Measurements from ENCODE around the gene COX7A1. TPM values are rescaled to one million over a fixed set of nuclear protein-coding genes. Genes with fewer than 3 reads are reported as not detected.
"Not testable (repeated sequence)": the region's sequence is repeated elsewhere in the genome, so short reads cannot be mapped to it uniquely, and the experiment has no call there.

Gene COX7A1
- total RNA-seq (2022) (not detected in 2 replicates), Bru-seq, nascent RNA (not detected), BruChase-seq, experiment 1, labeled RNA remaining after a 6-hour chase (not detected), BruChase-seq, experiment 2, labeled RNA remaining after a 2-hour chase (not detected)
- long read RNA-seq = 0 reads

- peak within 1 kb of the TSS; percentile 17 for H3K27ac Mint-ChIP-seq (ENCODE audit: low read depth, unreplicated experiment)
Observed at GRCh38 chr19:36152352-36153091, at the start of gene COX7A1. TSS of gene COX7A1 (minus strand) at chr19:36152447. CDS start at chr19:36152407, 40 bp downstream.

GRCh38 chr19:36201684-36202083, 49.4 kb upstream of the COX7A1 start:
- intact Hi-C loops (cut with micrococcal nuclease) = no loop called here
- TF ChIP-seq CTCF (IDR thresholded peaks at IDR 0.05; ENCODE audit: unreplicated experiment) = no peak
- CTCF ChIA-PET = no interaction called here

More at GRCh38 chr19:36152352-36153091, at the start of gene COX7A1:
- H3K9me3 Mint-ChIP-seq (ENCODE audit: unreplicated experiment) = no peaks in the 10 kb centered on the region
- peaks cover 64% of the 10 kb centered on the region for H3K36me3 Mint-ChIP-seq (ENCODE audit: insufficient read depth, unreplicated experiment)
- DNase-seq (ENCODE audit: unreplicated experiment) = no peak
- no TSS peak for BruUV-seq (replicated peaks)
- intact Hi-C loops (cut with micrococcal nuclease) = no loop called here
- H3K4me3 Mint-ChIP-seq (ENCODE audit: unreplicated experiment) = no peak within 1 kb of the TSS
- H3K27me3 Mint-ChIP-seq (ENCODE audit: insufficient read depth, unreplicated experiment) = no peaks in the 10 kb centered on the region
- ChIA-PET CTCF (interaction anchor here (0.6 to 1.5 kb wide), 3 partner anchors 17 to 24 kb away, joined by 4 to 7 read pairs (median 7); no protein-coding TSS in a partner anchor), POLR2A (interaction anchor here (0.6 to 1.8 kb wide), 4 partner anchors 13 to 38 kb away, joined by 3 to 7 read pairs (median 3); partner anchors contain the start of genes CAPNS1 and POLR2I)
- no peak for TF ChIP-seq CTCF (IDR thresholded peaks at IDR 0.05; ENCODE audit: unreplicated experiment)
- peaks cover 22% of the 10 kb centered on the region for H3K4me1 Mint-ChIP-seq (ENCODE audit: insufficient read depth, unreplicated experiment)

GRCh38 chr19:36198119-36198518, 45.9 kb upstream of the COX7A1 start:
- Mint-ChIP-seq H3K9me3 (ENCODE audit: unreplicated experiment) (no peaks in the 10 kb centered on the region), H3K4me1 (ENCODE audit: insufficient read depth, unreplicated experiment) (no peaks in the 10 kb centered on the region), H3K27me3 (ENCODE audit: insufficient read depth, unreplicated experiment) (no peaks in the 10 kb centered on the region), H3K36me3 (ENCODE audit: insufficient read depth, unreplicated experiment) (peaks cover 15% of the 10 kb centered on the region), H3K4me3 (ENCODE audit: unreplicated experiment) (no peak overlapping the region), H3K27ac (ENCODE audit: low read depth, unreplicated experiment) (no peak overlapping the region)
- intact Hi-C loops (cut with micrococcal nuclease) = no loop called here
- CTCF ChIA-PET = no interaction called here
- no peak for TF ChIP-seq CTCF (IDR thresholded peaks at IDR 0.05; ENCODE audit: unreplicated experiment)
- BruUV-seq (replicated peaks) = no TSS peak
- POLR2A ChIA-PET = no interaction called here
- DNase-seq (ENCODE audit: unreplicated experiment) = no peak

More at GRCh38 chr19:36201684-36202083, 49.4 kb upstream of the COX7A1 start:
- Mint-ChIP-seq H3K9me3 (ENCODE audit: unreplicated experiment) (no peaks in the 10 kb centered on the region), H3K4me3 (ENCODE audit: unreplicated experiment) (no peak overlapping the region), H3K4me1 (ENCODE audit: insufficient read depth, unreplicated experiment) (no peaks in the 10 kb centered on the region), H3K27me3 (ENCODE audit: insufficient read depth, unreplicated experiment) (no peaks in the 10 kb centered on the region), H3K27ac (ENCODE audit: low read depth, unreplicated experiment) (no peak overlapping the region), H3K36me3 (ENCODE audit: insufficient read depth, unreplicated experiment) (no peaks in the 10 kb centered on the region)
- POLR2A ChIA-PET = no interaction called here
- no TSS peak for BruUV-seq (replicated peaks)
- no peak for DNase-seq (ENCODE audit: unreplicated experiment)

- Mint-ChIP-seq H3K27me3 (ENCODE audit: insufficient read depth, unreplicated experiment) (no peaks in the 10 kb centered on the region), H3K36me3 (ENCODE audit: insufficient read depth, unreplicated experiment) (peaks cover 15% of the 10 kb centered on the region), H3K9me3 (ENCODE audit: unreplicated experiment) (no peaks in the 10 kb centered on the region), H3K4me1 (ENCODE audit: insufficient read depth, unreplicated experiment) (no peaks in the 10 kb centered on the region), H3K4me3 (ENCODE audit: unreplicated experiment) (no peak overlapping the region), H3K27ac (ENCODE audit: low read depth, unreplicated experiment) (no peak overlapping the region)
- ChIA-PET POLR2A (interaction anchor here (1.1 kb wide), 1 partner anchor 12 kb away, joined by 3 read pairs; no protein-coding TSS in a partner anchor), CTCF (interaction anchor here (0.6 to 0.8 kb wide), 2 partner anchors 15 to 30 kb away, joined by 3 read pairs; no protein-coding TSS in a partner anchor)
- no peak for DNase-seq (ENCODE audit: unreplicated experiment)
- BruUV-seq (replicated peaks) = no TSS peak
- TF ChIP-seq CTCF (IDR thresholded peaks at IDR 0.05; ENCODE audit: unreplicated experiment) = no peak
- intact Hi-C loops (cut with micrococcal nuclease) = no loop called here
Observed at GRCh38 chr19:36196249-36196648, 44.0 kb upstream of the COX7A1 start.

- H3K4me1 Mint-ChIP-seq (ENCODE audit: insufficient read depth, unreplicated experiment); POLR2A ChIA-PET; H3K36me3 Mint-ChIP-seq (ENCODE audit: insufficient read depth, unreplicated experiment); H3K9me3 Mint-ChIP-seq (ENCODE audit: unreplicated experiment); H3K27me3 Mint-ChIP-seq (ENCODE audit: insufficient read depth, unreplicated experiment); H3K27ac Mint-ChIP-seq (ENCODE audit: low read depth, unreplicated experiment); H3K4me3 Mint-ChIP-seq (ENCODE audit: unreplicated experiment); BruUV-seq (replicated peaks); intact Hi-C loops (cut with micrococcal nuclease); DNase-seq (ENCODE audit: unreplicated experiment): not testable (repeated sequence)
- CTCF ChIA-PET = interaction anchor here (0.6 to 1.0 kb wide), 3 partner anchors 16 to 68 kb away, joined by 3 read pairs; no protein-coding TSS in a partner anchor
Observed at GRCh38 chr19:36186722-36187121, 34.5 kb upstream of the COX7A1 start.
